ENCODE results near the gene CSGALNACT2. TPM values are rescaled to one million over a fixed set of nuclear protein-coding genes. Genes with fewer than 3 reads are reported as not detected.

CSGALNACT2 gene
- total RNA-seq, 1 experiment from 2014 or later: 9.0 TPM

- DNase-seq (ENCODE audit: low read depth): no peak
- in situ Hi-C loops (cut with HindIII; ENCODE audit: low pct_unique_long_range_greater_than_20kb, low sequenced_read_pairs): no loop called here
Measured at GRCh38 chr10:43110338-43111071, 27.7 kb upstream of the CSGALNACT2 start.

- in situ Hi-C loops (cut with HindIII; ENCODE audit: low pct_unique_long_range_greater_than_20kb, low sequenced_read_pairs): no loop called here
- no peak for DNase-seq (ENCODE audit: low read depth)
Measured at GRCh38 chr10:43111101-43111500, 27.1 kb upstream of the CSGALNACT2 start.

- no peak for DNase-seq (ENCODE audit: low read depth)
- in situ Hi-C loops (cut with HindIII; ENCODE audit: low pct_unique_long_range_greater_than_20kb, low sequenced_read_pairs): no loop called here
Measured at GRCh38 chr10:43111921-43112607, 26.2 kb upstream of the CSGALNACT2 start.

GRCh38 chr10:43112608-43112961 is 25.7 kb upstream of the CSGALNACT2 start:
- DNase-seq (ENCODE audit: low read depth): no peak

GRCh38 chr10:43113201-43114087 is 24.8 kb upstream of the CSGALNACT2 start:
- in situ Hi-C loops (cut with HindIII; ENCODE audit: low pct_unique_long_range_greater_than_20kb, low sequenced_read_pairs): no loop called here
- no peak for DNase-seq (ENCODE audit: low read depth)

More at GRCh38 chr10:43112608-43112961, 25.7 kb upstream of the CSGALNACT2 start:
- in situ Hi-C loops (cut with HindIII; ENCODE audit: low pct_unique_long_range_greater_than_20kb, low sequenced_read_pairs): no loop called here

GRCh38 chr10:43114088-43114742 is 24.0 kb upstream of the CSGALNACT2 start:
- in situ Hi-C loops (cut with HindIII; ENCODE audit: low pct_unique_long_range_greater_than_20kb, low sequenced_read_pairs): no loop called here

GRCh38 chr10:43114743-43115611 is 23.3 kb upstream of the CSGALNACT2 start:
- in situ Hi-C loops (cut with HindIII; ENCODE audit: low pct_unique_long_range_greater_than_20kb, low sequenced_read_pairs): no loop called here
- DNase-seq (ENCODE audit: low read depth): no peak

More at GRCh38 chr10:43114088-43114742, 24.0 kb upstream of the CSGALNACT2 start:
- no peak for DNase-seq (ENCODE audit: low read depth)

- no peak for DNase-seq (ENCODE audit: low read depth)
- in situ Hi-C loops (cut with HindIII; ENCODE audit: low pct_unique_long_range_greater_than_20kb, low sequenced_read_pairs): no loop called here
Measured at GRCh38 chr10:43115881-43116595, 22.2 kb upstream of the CSGALNACT2 start.

GRCh38 chr10:43116596-43116995 is 21.6 kb upstream of the CSGALNACT2 start:
- DNase-seq (ENCODE audit: low read depth): no peak
- in situ Hi-C loops (cut with HindIII; ENCODE audit: low pct_unique_long_range_greater_than_20kb, low sequenced_read_pairs): no loop called here

GRCh38 chr10:43117031-43117776 is 21.0 kb upstream of the CSGALNACT2 start:
- no peak for DNase-seq (ENCODE audit: low read depth)
- in situ Hi-C loops (cut with HindIII; ENCODE audit: low pct_unique_long_range_greater_than_20kb, low sequenced_read_pairs): no loop called here

GRCh38 chr10:43117777-43118583 is 20.3 kb upstream of the CSGALNACT2 start:
- no peak for DNase-seq (ENCODE audit: low read depth)
- in situ Hi-C loops (cut with HindIII; ENCODE audit: low pct_unique_long_range_greater_than_20kb, low sequenced_read_pairs): no loop called here

GRCh38 chr10:43118631-43119415 is 19.4 kb upstream of the CSGALNACT2 start:
- no peak for DNase-seq (ENCODE audit: low read depth)
- in situ Hi-C loops (cut with HindIII; ENCODE audit: low pct_unique_long_range_greater_than_20kb, low sequenced_read_pairs): no loop called here

- in situ Hi-C loops (cut with HindIII; ENCODE audit: low pct_unique_long_range_greater_than_20kb, low sequenced_read_pairs): no loop called here
- no peak for DNase-seq (ENCODE audit: low read depth)
Measured at GRCh38 chr10:43119416-43120115, 18.7 kb upstream of the CSGALNACT2 start.

Data from Caki2 (cell line).